Kidney epithelial cell (primary cell): ENCODE results near the gene RPA1. TPM values are rescaled to one million over a fixed set of nuclear protein-coding genes. Genes with fewer than 3 reads are reported as not detected.

Experiments used
- DNase-seq: peaks from one replicate; pipeline ENCODE4 v3.0.0-alpha.2; 2010; ENCODE audit warnings: low read depth
- H3K27me3 ChIP-seq: 2 replicates; pipeline ENCODE4 v1.6.0; 2011; ENCODE audit warnings: low read length; ENCODE audit not compliant: control insufficient read depth, insufficient read depth
- H3K36me3 ChIP-seq: 2 replicates; pipeline ENCODE4 v1.5.1; 2011; ENCODE audit warnings: low read length; ENCODE audit not compliant: control insufficient read depth, insufficient read depth
- H3K4me3 ChIP-seq: 2 replicates; pipeline ENCODE4 v1.5.1; 2011; ENCODE audit warnings: low read depth, mild to moderate bottlenecking, control low read depth, low read length
- total RNA-seq: library from RNA; depleted of rRNA; stranded (reverse); fragments of >200 nt; gene quantifications from 2 replicates; pipeline ENCODE4 v1.2.3, GENCODE V29; 2015
- TF ChIP-seq, protein P1 (sequence below): IDR thresholded peaks from 2 replicates; pipeline ENCODE4 v1.5.1; 2011; ENCODE audit warnings: mild to moderate bottlenecking, moderate library complexity, low read length, control low read depth, inconsistent platforms; ENCODE audit not compliant: insufficient read depth, poor library complexity, severe bottlenecking

Gene RPA1
- total RNA-seq, 1 donor from 2014 or later: 30.3 TPM

DNA sequence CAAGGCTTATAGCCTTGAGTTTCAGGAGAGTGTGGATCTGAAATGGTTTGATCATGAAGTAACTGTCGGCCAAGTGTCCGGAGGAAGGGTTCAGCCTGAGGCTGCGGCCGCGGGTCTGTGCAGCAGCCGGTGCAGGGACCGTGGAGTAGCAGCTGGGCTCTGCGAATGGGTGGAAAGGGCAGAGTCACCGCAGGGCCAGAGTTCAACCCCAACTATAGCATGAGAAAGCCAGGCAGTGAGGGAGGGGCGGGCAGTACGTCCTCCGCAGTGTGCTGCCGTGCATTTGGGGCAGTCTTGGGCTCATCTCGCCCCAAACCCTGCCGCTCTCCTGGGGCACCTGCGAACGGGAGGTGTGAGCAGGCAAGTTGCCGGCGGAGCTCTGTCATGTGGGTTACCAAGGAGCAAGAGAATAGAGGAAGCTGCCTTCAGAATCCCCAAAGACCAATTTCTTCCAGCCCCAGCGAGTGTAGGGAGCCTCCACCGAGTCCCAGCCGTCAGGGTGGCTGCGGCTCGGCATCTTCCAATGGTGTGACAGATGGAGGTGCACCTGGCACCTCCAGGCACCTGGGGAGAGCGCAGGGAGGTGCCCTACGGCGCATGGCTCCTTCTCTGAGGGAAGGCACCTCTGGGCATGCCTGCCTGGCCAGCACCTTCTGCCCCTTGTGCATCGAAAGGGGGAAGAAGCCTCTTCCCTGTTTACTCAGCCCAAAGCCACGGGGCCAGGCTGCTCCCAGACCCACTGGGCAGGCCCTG is 87.3 kb downstream of the RPA1 start:
- Histone ChIP-seq H3K36me3 (no peaks in the 10 kb centered on the region), H3K27me3 (peaks cover 49% of the 10 kb centered on the region), H3K4me3 (no peak overlapping the region)
- TF ChIP-seq, protein P1, sequence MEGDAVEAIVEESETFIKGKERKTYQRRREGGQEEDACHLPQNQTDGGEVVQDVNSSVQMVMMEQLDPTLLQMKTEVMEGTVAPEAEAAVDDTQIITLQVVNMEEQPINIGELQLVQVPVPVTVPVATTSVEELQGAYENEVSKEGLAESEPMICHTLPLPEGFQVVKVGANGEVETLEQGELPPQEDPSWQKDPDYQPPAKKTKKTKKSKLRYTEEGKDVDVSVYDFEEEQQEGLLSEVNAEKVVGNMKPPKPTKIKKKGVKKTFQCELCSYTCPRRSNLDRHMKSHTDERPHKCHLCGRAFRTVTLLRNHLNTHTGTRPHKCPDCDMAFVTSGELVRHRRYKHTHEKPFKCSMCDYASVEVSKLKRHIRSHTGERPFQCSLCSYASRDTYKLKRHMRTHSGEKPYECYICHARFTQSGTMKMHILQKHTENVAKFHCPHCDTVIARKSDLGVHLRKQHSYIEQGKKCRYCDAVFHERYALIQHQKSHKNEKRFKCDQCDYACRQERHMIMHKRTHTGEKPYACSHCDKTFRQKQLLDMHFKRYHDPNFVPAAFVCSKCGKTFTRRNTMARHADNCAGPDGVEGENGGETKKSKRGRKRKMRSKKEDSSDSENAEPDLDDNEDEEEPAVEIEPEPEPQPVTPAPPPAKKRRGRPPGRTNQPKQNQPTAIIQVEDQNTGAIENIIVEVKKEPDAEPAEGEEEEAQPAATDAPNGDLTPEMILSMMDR: no peak
- no peak for DNase-seq

- TF ChIP-seq, protein P1: no peak
- no peak overlapping the region for H3K4me3 ChIP-seq
- DNase-seq: no peak
- no peaks in the 10 kb centered on the region for H3K36me3 ChIP-seq
- peaks cover 39% of the 10 kb centered on the region for H3K27me3 ChIP-seq
Measured at GRCh38 chr17:1918346-1919162, 88.7 kb downstream of the RPA1 start.

DNA sequence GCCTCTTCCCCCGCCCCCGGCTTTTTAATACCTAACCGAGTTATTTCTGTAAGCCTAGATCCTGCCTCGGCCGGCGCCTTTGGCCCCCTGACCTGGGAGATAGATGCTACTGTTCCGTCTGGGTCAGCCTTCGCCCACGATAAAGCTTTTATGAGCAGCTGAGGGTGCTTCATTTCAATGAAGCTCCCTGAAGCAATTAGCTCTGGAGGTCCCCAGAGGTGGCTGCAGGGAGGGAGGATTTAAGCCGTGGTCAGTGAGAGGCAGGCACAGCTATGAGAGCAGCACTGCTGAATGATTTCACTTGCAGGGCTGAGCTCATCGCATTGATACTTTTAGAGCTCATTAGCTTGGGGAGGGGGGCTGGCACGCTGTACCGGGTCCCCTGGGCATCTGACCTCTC is 89.4 kb downstream of the RPA1 start:
- peaks cover 33% of the 10 kb centered on the region for H3K27me3 ChIP-seq

GRCh38 chr17:1920948-1921351 is 91.1 kb downstream of the RPA1 start:
- TF ChIP-seq, protein P1: no peak
- Histone ChIP-seq H3K4me3 (no peak overlapping the region), H3K27me3 (peaks cover 19% of the 10 kb centered on the region), H3K36me3 (no peaks in the 10 kb centered on the region)
- DNase-seq: no peak

More for the DNA sequence above, 89.4 kb downstream of the RPA1 start:
- TF ChIP-seq, protein P1: no peak
- no peak for DNase-seq
- Histone ChIP-seq H3K4me3 (no peak overlapping the region), H3K36me3 (no peaks in the 10 kb centered on the region)

- H3K4me3 ChIP-seq: no peak overlapping the region
- TF ChIP-seq, protein P1: no peak
- no peaks in the 10 kb centered on the region for H3K36me3 ChIP-seq
- no peak for DNase-seq
- H3K27me3 ChIP-seq: peaks cover 11% of the 10 kb centered on the region
Measured at GRCh38 chr17:1928976-1929375, 99.2 kb downstream of the RPA1 start.

- no peaks in the 10 kb centered on the region for H3K36me3 ChIP-seq
- no peak for DNase-seq
- peaks cover 21% of the 10 kb centered on the region for H3K27me3 ChIP-seq
- TF ChIP-seq, protein P1: no peak
- H3K4me3 ChIP-seq: no peak overlapping the region
Measured at GRCh38 chr17:1930337-1930645, 100.5 kb downstream of the RPA1 start.
